Heart left ventricle (tissue), 13 donors: ENCODE data around the gene CD40.

Experiments
- CTCF ChIP-seq, 12 donors: fragments of 200-600 bp; sonication (generic) in 4 of 12; IDR thresholded peaks; one replicate each; pipeline versions ENCODE4 v1.5.0 to v1.8.0; 2018 to 2022; ENCODE audit warnings: antibody characterized with exemption in 12 of 12, mild to moderate bottlenecking in 5 of 12
- POLR2A ChIP-seq, 2 donors: fragments of 450-650 bp; IDR thresholded peaks; one replicate each; pipeline ENCODE4 v1.6.1; 2017; ENCODE audit warnings: antibody characterized with exemption in 2 of 2, mild to moderate bottlenecking in 2 of 2, moderate library complexity in 2 of 2
- donor health status: ischemic (EF 13 %, LVEDD 7.1; RV severe dilation, severe dysfunction).
- donor health status: DM: no; HTN: yes; CAD: no.
- donor health status: DM: no; HTN: no; CAD: no.
- donor health status: ischemic (EF 25% LVEDD 6.9; RV normal size, moderate dysfunction).
- donor health status: ischemic (EF 25% LVEDD 5.7; RV mildly dilated, moderate dysfunction).
- donor health status: ischemic (EF 35%, LVEDD 5.7; RV mildly dilated, moderate dysfunction).
- donor health status: nonischemic (EF 11% LVEDD 7.7; RV severe dilation, severe dysfunction).
- donor health status: DM: yes; HTN: yes; CAD: no.
- donor health status: PGD.
- donor health status: ischemic (EF 29% LVEDD 5.4; RV normal size, mild dysfunction).
- donor health status: nonischemic (EF 23%, LVEDD 6.1; RV moderate dilation, normal function).

- no peak for TF ChIP-seq CTCF (IDR thresholded peaks at IDR 0.05)
- no peak for TF ChIP-seq POLR2A (IDR thresholded peaks at IDR 0.05)
Observed at GRCh38 chr20:46081074-46081473, 37.0 kb upstream of the CD40 start.
